ENCODE results near the gene TTC7B.

- TF ChIP-seq GATA2 (IDR thresholded peaks at IDR 0.05; ENCODE audit: low read depth, low read length) (no peak), GATA3 (IDR thresholded peaks at IDR 0.05; ENCODE audit: low read depth, low read length) (no peak)
These were observed 68.3 kb downstream of the TTC7B start for GRCh38 chr14:90747909-90748308.
